ENCODE results near the gene BLACAT1. TPM values are rescaled to one million over a fixed set of nuclear protein-coding genes. Genes with fewer than 3 reads are reported as not detected.
"Not testable (repeated sequence)": the region's sequence is repeated elsewhere in the genome, so short reads cannot be mapped to it uniquely, and the experiment has no call there.

BLACAT1 gene
- total RNA-seq, 4 donors from 2014 or later: 0.48 TPM; not detected in 3

- DNase-seq: no peak
- WGBS, 2 donors (ENCODE audit: low coverage in 1 of 2): 87 to 100% methylated on average over 3 to 10 of the region's 10 CpGs
- H3K27me3 ChIP-seq: peaks cover 13% of the 10 kb centered on the region
- H3K36me3 ChIP-seq: no peaks in the 10 kb centered on the region
- H3K27ac ChIP-seq: no peak overlapping the region
- no peaks in the 10 kb centered on the region for H3K4me1 ChIP-seq
- no peak overlapping the region for H3K4me3 ChIP-seq
- H3K9me3 ChIP-seq: no peaks in the 10 kb centered on the region
- TF ChIP-seq POLR2A (IDR thresholded peaks at IDR 0.05): no peak
- TF ChIP-seq CTCF (IDR thresholded peaks at IDR 0.05): no peak
- no peak for TF ChIP-seq EP300 (IDR thresholded peaks at IDR 0.05; ENCODE audit: low read depth)
- no peak for TF ChIP-seq POLR2AphosphoS5 (IDR thresholded peaks at IDR 0.05)
- intact Hi-C loops (cut with DNase I; ENCODE audit: low total_unique reads) (no loop called here), in situ Hi-C loops (cut with MboI; ENCODE audit: low pct_ligation_motif_present in 1 of 4, low pct_unique_long_range_greater_than_20kb in 1 of 4, low sequenced_read_pairs in 3 of 4) (no loop called here)
Measured at GRCh38 chr1:205417870-205418635, 37.8 kb downstream of the BLACAT1 start.

- H3K9me3 ChIP-seq: no peaks in the 10 kb centered on the region
- in situ Hi-C loops (cut with MboI; ENCODE audit: low pct_ligation_motif_present in 1 of 4, low pct_unique_long_range_greater_than_20kb in 1 of 4, low sequenced_read_pairs in 3 of 4): no loop called here
- no peak for DNase-seq
- H3K4me1 ChIP-seq: no peaks in the 10 kb centered on the region
- WGBS, 2 donors (ENCODE audit: low coverage in 1 of 2): 67 to 87% methylated on average over 1 to 2 of the region's 2 CpGs
- no peaks in the 10 kb centered on the region for H3K36me3 ChIP-seq
- H3K27me3 ChIP-seq: peaks cover 5% of the 10 kb centered on the region
- intact Hi-C loops (cut with DNase I; ENCODE audit: low total_unique reads): no loop called here
- no peak overlapping the region for H3K27ac ChIP-seq
- no peak for TF ChIP-seq POLR2A (IDR thresholded peaks at IDR 0.05)
- no peak for TF ChIP-seq CTCF (IDR thresholded peaks at IDR 0.05)
- TF ChIP-seq EP300 (IDR thresholded peaks at IDR 0.05; ENCODE audit: low read depth): no peak
- no peak for TF ChIP-seq POLR2AphosphoS5 (IDR thresholded peaks at IDR 0.05)
- H3K4me3 ChIP-seq: no peak overlapping the region
Measured at GRCh38 chr1:205416322-205416721, 39.5 kb downstream of the BLACAT1 start.

DNA sequence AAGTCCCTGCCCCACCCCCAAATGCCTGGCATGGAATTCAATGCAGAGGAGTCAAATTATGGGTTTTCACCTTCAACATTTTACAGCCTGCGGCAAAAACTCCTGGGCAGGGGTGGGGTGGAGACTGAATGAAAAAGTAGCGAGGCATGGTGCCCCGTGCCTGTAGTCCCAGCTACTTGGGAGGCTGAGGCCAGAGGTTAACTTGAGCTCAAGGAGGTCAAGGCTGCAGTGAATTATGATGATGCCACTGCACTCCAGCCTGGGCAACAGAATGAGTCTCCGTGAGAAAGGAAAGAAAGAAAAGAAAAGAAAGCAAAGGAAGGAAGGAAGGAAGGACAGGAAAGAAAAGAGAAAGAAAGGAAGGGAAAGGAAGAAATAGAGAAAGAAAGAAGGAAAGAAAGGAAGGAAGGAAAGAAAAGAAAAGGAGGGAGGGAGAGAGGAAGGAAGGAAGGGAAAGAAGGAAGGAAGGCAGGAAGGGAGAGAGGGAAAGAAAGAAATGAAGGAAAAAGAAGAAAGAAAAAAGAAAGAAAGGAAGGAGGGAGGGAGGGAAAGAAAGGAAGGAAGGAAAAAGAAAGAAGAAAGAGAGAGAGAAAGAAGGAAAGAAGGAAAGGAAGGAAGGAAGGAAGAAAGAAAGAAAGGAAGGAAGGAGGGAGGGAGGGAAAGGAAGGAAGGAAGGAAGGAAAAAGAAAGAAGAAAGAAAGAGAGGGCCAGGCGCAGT lies 45.1 kb downstream of the BLACAT1 start:
- H3K27me3 ChIP-seq: peaks cover 8% of the 10 kb centered on the region
- H3K9me3 ChIP-seq: no peaks in the 10 kb centered on the region
- no peak overlapping the region for H3K4me3 ChIP-seq
- in situ Hi-C loops (cut with MboI; ENCODE audit: low pct_ligation_motif_present in 1 of 4, low pct_unique_long_range_greater_than_20kb in 1 of 4, low sequenced_read_pairs in 3 of 4) (no loop called here), intact Hi-C loops (cut with DNase I; ENCODE audit: low total_unique reads) (no loop called here)
- no peak for DNase-seq
- WGBS, 2 donors (ENCODE audit: low coverage in 1 of 2): 55 to 62% methylated on average over 4 to 5 of the region's 5 CpGs
- no peaks in the 10 kb centered on the region for H3K4me1 ChIP-seq
- no peaks in the 10 kb centered on the region for H3K36me3 ChIP-seq
- TF ChIP-seq POLR2AphosphoS5 (IDR thresholded peaks at IDR 0.05): no peak
- no peak for TF ChIP-seq POLR2A (IDR thresholded peaks at IDR 0.05)
- no peak for TF ChIP-seq CTCF (IDR thresholded peaks at IDR 0.05)
- no peak for TF ChIP-seq EP300 (IDR thresholded peaks at IDR 0.05; ENCODE audit: low read depth)
- H3K27ac ChIP-seq: no peak overlapping the region

DNA sequence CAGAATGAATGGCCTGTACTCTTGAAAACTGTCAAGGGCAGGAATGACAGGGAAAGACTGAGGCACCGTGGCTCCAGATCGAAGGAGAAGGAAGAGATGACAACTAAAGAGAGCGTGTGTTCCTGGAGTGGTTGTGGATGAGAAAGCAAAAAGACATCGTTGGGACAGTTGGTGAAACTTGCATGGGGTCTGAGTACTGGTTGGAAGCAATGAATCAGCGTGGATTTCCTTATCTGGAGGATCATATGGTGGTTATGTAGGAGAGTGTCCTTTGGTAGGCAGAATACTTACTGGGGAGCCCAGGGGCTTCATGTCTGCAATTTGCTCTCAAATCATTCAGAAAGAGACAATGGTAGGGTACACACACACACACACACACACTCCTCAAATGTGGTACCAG lies 47.9 kb downstream of the BLACAT1 start:
- Histone ChIP-seq H3K36me3 (no peaks in the 10 kb centered on the region), H3K4me1 (no peaks in the 10 kb centered on the region), H3K27ac (no peak overlapping the region), H3K9me3 (no peaks in the 10 kb centered on the region), H3K27me3 (peaks cover 8% of the 10 kb centered on the region), H3K4me3 (no peak overlapping the region)
- DNase-seq: no peak
- intact Hi-C loops (cut with DNase I; ENCODE audit: low total_unique reads): no loop called here
- TF ChIP-seq POLR2AphosphoS5 (IDR thresholded peaks at IDR 0.05) (no peak), CTCF (IDR thresholded peaks at IDR 0.05) (no peak), POLR2A (IDR thresholded peaks at IDR 0.05) (no peak), EP300 (IDR thresholded peaks at IDR 0.05; ENCODE audit: low read depth) (no peak)
- 81 to 84% methylated on average over 5 of the region's 5 CpGs for WGBS, 2 donors (ENCODE audit: low coverage in 1 of 2)
- in situ Hi-C loops (cut with MboI; ENCODE audit: low pct_ligation_motif_present in 1 of 4, low pct_unique_long_range_greater_than_20kb in 1 of 4, low sequenced_read_pairs in 3 of 4): no loop called here

- DNase-seq; H3K4me3 ChIP-seq; H3K36me3 ChIP-seq; H3K9me3 ChIP-seq; H3K27me3 ChIP-seq; H3K27ac ChIP-seq; in situ Hi-C loops (cut with MboI; ENCODE audit: low pct_ligation_motif_present in 1 of 4, low pct_unique_long_range_greater_than_20kb in 1 of 4, low sequenced_read_pairs in 3 of 4); H3K4me1 ChIP-seq; intact Hi-C loops (cut with DNase I; ENCODE audit: low total_unique reads): not testable (repeated sequence)
- WGBS, 2 donors (ENCODE audit: low coverage in 1 of 2): 83% methylated on average over 7 of the region's 12 CpGs; no CpG with 5 or more reads in 1 of the 2 donors
Measured at GRCh38 chr1:205406252-205406651, 49.6 kb downstream of the BLACAT1 start.

Measured in transverse colon (tissue), 4 donors.